ENCODE results near the gene LHX2. TPM values are rescaled to one million over a fixed set of nuclear protein-coding genes. Genes with fewer than 3 reads are reported as not detected.

Gene LHX2
- polyA plus RNA-seq, 1 of the 3 experiments (the other 2 are of a cell fraction): not detected

DNA sequence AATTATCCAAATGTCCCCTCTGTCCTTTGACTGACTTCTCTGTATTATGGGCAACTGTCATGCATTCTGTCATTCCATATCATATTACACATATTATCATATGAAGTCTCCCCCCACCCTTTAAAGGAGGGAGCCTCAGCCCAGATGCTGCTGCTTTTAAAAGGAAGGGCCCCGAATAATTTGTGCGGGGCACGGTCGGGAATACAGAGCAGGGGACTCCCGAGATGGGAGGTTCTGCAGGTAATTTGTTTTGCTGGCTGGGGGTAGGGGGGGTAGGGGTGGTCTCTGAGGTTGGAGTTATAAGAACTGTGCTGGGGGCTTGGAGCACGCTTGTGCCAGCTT is 10.1 kb upstream of the LHX2 start:
- ChIA-PET CTCF (interaction anchor here (1.3 to 5.4 kb wide), 3 partner anchors 9 to 461 kb away, joined by 3 to 33 read pairs (median 4); no protein-coding TSS in a partner anchor), POLR2A (no interaction called here)
- 4% methylated on average over 6 of the region's 6 CpGs for WGBS (ENCODE audit: low lambda C conversion rate)

More for the DNA sequence above, 10.1 kb upstream of the LHX2 start:
- H3K9me2 ChIP-seq: no peaks in the 10 kb centered on the region
- no peaks in the 10 kb centered on the region for H3K79me2 ChIP-seq (ENCODE audit: insufficient read depth)
- no peak overlapping the region for H2AFZ ChIP-seq (ENCODE audit: low read depth)
- H3K27ac ChIP-seq (ENCODE audit: low read depth in 2 of 2, low read length in 1 of 2): no peak overlapping the region
- no peak for DNase-seq
- H3K4me2 ChIP-seq: no peak overlapping the region
- no peaks in the 10 kb centered on the region for H4K20me1 ChIP-seq (ENCODE audit: insufficient read depth)
- peaks cover 91% of the 10 kb centered on the region for H3K27me3 ChIP-seq (ENCODE audit: insufficient read depth)
- no peak overlapping the region for H3K4me3 ChIP-seq (ENCODE audit: low read depth in 2 of 2, low read length in 1 of 2)
- H3F3A ChIP-seq (replicated peaks; ENCODE audit: insufficient read depth): no peaks in the 10 kb centered on the region
- H3K4me1 ChIP-seq (ENCODE audit: control insufficient read depth in 1 of 2, insufficient read depth in 2 of 2, low read depth in 1 of 2, low read length in 1 of 2): peaks cover 0 to 2% of the 10 kb centered on the region in 2 experiments; a peak in 1 of 4 replicates
- H3K36me3 ChIP-seq (replicated peaks in 1 of 2; ENCODE audit: control insufficient read depth in 1 of 2, insufficient read depth in 2 of 2, low read length in 1 of 2): no peaks in the 10 kb centered on the region
- TF ChIP-seq RFX5 (IDR thresholded peaks at IDR 0.05; ENCODE audit: low read length) (no peak), NFIC (IDR thresholded peaks at IDR 0.05; ENCODE audit: borderline replicate concordance) (no peak), MXI1 (IDR thresholded peaks at IDR 0.05; ENCODE audit: low read depth, low read length) (no peak), YY1 (IDR thresholded peaks at IDR 0.05; ENCODE audit: low read depth) (no peak), FOXJ3 (CRISPR knock-in tag; IDR thresholded peaks at IDR 0.05) (no peak), NRF1 (IDR thresholded peaks at IDR 0.05; ENCODE audit: low read depth, low read length) (no peak), TCF12 (IDR thresholded peaks at IDR 0.05) (no peak), EP300 (IDR thresholded peaks at IDR 0.05; ENCODE audit: borderline replicate concordance in 1 of 2, low read depth in 1 of 2, low read length in 1 of 2) (no peak), CHD2 (IDR thresholded peaks at IDR 0.05; ENCODE audit: low read length, partially characterized antibody) (no peak), FOSL2 (IDR thresholded peaks at IDR 0.05; ENCODE audit: borderline replicate concordance, low read depth) (no peak), SMC3 (IDR thresholded peaks at IDR 0.05; ENCODE audit: low read depth, low read length) (no peak)
- TF ChIP-seq, protein P1, sequence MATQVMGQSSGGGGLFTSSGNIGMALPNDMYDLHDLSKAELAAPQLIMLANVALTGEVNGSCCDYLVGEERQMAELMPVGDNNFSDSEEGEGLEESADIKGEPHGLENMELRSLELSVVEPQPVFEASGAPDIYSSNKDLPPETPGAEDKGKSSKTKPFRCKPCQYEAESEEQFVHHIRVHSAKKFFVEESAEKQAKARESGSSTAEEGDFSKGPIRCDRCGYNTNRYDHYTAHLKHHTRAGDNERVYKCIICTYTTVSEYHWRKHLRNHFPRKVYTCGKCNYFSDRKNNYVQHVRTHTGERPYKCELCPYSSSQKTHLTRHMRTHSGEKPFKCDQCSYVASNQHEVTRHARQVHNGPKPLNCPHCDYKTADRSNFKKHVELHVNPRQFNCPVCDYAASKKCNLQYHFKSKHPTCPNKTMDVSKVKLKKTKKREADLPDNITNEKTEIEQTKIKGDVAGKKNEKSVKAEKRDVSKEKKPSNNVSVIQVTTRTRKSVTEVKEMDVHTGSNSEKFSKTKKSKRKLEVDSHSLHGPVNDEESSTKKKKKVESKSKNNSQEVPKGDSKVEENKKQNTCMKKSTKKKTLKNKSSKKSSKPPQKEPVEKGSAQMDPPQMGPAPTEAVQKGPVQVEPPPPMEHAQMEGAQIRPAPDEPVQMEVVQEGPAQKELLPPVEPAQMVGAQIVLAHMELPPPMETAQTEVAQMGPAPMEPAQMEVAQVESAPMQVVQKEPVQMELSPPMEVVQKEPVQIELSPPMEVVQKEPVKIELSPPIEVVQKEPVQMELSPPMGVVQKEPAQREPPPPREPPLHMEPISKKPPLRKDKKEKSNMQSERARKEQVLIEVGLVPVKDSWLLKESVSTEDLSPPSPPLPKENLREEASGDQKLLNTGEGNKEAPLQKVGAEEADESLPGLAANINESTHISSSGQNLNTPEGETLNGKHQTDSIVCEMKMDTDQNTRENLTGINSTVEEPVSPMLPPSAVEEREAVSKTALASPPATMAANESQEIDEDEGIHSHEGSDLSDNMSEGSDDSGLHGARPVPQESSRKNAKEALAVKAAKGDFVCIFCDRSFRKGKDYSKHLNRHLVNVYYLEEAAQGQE (IDR thresholded peaks at IDR 0.05; ENCODE audit: low read depth, low read length): no peak
- TF ChIP-seq, protein P2, sequence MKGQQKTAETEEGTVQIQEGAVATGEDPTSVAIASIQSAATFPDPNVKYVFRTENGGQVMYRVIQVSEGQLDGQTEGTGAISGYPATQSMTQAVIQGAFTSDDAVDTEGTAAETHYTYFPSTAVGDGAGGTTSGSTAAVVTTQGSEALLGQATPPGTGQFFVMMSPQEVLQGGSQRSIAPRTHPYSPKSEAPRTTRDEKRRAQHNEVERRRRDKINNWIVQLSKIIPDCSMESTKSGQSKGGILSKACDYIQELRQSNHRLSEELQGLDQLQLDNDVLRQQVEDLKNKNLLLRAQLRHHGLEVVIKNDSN (IDR thresholded peaks at IDR 0.05; ENCODE audit: borderline replicate concordance, low read depth): no peak
- TF ChIP-seq, protein P3, sequence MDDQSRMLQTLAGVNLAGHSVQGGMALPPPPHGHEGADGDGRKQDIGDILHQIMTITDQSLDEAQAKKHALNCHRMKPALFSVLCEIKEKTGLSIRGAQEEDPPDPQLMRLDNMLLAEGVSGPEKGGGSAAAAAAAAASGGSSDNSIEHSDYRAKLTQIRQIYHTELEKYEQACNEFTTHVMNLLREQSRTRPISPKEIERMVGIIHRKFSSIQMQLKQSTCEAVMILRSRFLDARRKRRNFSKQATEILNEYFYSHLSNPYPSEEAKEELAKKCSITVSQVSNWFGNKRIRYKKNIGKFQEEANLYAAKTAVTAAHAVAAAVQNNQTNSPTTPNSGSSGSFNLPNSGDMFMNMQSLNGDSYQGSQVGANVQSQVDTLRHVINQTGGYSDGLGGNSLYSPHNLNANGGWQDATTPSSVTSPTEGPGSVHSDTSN (IDR thresholded peaks at IDR 0.05): no peak
- TF ChIP-seq, protein P4, sequence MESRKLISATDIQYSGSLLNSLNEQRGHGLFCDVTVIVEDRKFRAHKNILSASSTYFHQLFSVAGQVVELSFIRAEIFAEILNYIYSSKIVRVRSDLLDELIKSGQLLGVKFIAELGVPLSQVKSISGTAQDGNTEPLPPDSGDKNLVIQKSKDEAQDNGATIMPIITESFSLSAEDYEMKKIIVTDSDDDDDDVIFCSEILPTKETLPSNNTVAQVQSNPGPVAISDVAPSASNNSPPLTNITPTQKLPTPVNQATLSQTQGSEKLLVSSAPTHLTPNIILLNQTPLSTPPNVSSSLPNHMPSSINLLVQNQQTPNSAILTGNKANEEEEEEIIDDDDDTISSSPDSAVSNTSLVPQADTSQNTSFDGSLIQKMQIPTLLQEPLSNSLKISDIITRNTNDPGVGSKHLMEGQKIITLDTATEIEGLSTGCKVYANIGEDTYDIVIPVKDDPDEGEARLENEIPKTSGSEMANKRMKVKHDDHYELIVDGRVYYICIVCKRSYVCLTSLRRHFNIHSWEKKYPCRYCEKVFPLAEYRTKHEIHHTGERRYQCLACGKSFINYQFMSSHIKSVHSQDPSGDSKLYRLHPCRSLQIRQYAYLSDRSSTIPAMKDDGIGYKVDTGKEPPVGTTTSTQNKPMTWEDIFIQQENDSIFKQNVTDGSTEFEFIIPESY (IDR thresholded peaks at IDR 0.05; ENCODE audit: borderline replicate concordance, low read depth): no peak
- TF ChIP-seq, protein P5, sequence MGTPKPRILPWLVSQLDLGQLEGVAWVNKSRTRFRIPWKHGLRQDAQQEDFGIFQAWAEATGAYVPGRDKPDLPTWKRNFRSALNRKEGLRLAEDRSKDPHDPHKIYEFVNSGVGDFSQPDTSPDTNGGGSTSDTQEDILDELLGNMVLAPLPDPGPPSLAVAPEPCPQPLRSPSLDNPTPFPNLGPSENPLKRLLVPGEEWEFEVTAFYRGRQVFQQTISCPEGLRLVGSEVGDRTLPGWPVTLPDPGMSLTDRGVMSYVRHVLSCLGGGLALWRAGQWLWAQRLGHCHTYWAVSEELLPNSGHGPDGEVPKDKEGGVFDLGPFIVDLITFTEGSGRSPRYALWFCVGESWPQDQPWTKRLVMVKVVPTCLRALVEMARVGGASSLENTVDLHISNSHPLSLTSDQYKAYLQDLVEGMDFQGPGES (IDR thresholded peaks at IDR 0.05; ENCODE audit: low read depth, low read length): no peak
- H3K9me3 ChIP-seq: no peaks in the 10 kb centered on the region
- H3K9ac ChIP-seq: no peak overlapping the region
